HG02840 (cell line): Measurements from ENCODE around the gene ST3GAL2.
"Not testable (repeated sequence)": the region's sequence is repeated elsewhere in the genome, so short reads cannot be mapped to it uniquely, and the experiment has no call there.

Experiments
- ATAC-seq: cut with Tn5 transposase; IDR thresholded peaks from one replicate; pipeline ENCODE4 v1.9.1; 2021; ENCODE audit warnings: mild to moderate bottlenecking, moderate library complexity, moderate number of reproducible peaks; ENCODE audit not compliant: unreplicated experiment, low FRiP score

The ST3GAL2 gene

GRCh38 chr16:70391881-70392481 is 46.9 kb downstream of the ST3GAL2 start:
- ATAC-seq = no peak

DNA sequence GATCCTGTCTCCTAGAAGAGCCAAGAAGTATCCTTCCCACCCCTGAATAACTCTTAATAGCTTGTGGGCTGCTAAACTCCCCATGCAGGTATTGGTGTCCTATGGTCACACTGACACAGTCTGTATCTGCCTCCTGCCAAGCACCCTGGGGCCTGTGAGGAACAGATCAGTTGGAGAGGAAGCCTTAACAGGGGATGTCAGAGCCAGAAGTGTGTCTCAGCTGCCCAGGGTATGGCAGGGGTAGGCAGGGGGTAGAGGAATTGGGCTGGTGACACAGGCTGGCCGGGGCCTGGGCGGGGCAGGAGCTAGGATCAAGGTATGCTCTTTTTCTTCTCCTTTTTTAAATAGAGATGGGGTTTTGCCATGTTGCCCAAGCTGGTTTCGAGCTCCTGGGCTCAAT is 47.5 kb downstream of the ST3GAL2 start:
- ATAC-seq = no peak

DNA sequence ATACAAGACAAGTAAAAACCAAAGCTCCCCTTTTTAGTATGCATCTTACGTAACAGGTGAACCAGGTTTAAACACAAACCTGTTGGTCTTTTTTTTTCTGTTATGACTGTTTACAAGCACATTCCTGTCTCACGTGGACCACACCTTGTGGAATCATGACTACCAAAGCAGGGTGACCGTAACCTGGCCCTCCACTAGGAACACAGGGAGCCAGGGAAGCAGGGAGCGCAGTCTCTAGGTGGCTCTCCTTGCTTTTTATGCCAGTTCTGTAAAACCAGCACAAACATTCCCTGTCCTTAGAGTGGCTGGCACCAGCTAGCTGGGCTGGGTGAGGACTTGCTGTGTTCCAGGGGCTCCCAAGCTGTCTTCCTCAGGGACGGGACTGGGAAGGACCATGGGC is 48.1 kb downstream of the ST3GAL2 start:
- no peak for ATAC-seq

- ATAC-seq = no peak
These were observed 50.8 kb downstream of the ST3GAL2 start for GRCh38 chr16:70388006-70388680.

DNA sequence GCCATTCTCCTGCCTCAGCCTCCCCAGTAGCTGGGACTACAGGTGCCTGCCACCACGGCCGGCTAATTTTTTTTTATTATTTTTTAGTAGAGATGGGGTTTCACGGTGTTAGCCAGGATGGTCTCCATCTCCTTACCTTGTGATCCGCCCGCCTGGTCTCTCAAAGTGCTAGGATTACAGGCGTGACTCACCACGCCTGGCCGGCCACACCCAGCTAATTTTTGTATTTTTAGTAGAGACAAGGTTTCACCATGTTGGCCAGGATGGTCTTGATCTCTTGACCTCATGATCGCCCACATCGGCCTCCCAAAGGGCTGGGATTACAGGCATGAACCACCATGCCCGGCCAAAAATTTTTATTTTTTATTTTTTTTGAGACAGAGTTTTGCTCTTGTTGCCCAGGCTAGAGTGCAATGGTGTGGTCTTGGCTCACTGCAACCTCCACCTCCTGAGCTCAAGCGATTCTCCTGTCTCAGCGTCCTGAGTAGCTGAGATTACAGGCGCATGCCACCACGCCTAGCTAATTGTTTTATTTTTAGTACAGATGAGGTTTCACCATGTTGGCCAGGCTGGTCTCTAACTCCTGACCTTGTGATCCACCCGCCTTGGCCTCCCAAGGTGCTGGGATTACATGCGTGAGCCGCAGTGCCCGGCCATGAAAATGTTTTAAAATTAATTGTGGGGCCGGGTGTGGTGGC is 52.5 kb downstream of the ST3GAL2 start:
- ATAC-seq = not testable (repeated sequence)

DNA sequence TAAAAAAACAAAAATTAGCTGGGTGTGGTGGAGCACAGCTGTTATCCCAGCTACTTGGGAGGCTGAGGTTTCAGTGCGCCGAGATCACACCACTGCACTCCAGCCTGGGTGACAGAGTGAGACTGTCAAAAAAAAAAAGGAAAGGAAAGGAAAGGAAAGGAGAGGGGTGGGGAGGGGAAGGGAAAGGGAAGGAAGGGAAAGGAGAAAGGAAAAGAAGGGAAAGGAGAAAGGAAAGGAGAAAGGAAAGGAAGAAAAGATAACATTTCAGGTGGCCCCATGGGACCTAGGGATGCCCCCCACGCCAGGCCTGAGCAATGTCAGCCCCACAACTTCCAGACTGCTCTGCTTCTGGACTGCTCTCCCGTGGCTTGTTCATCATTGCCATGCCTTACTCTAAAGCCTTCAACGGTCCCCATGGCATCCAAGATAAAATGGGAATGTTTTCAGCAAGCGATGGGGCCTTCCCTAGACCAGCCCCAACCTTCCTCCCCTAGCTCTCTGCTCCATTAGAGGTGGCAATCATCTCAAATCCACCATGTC is 55.4 kb downstream of the ST3GAL2 start:
- no peak for ATAC-seq

- no peak for ATAC-seq
These were observed 57.1 kb downstream of the ST3GAL2 start for GRCh38 chr16:70381604-70382342.

DNA sequence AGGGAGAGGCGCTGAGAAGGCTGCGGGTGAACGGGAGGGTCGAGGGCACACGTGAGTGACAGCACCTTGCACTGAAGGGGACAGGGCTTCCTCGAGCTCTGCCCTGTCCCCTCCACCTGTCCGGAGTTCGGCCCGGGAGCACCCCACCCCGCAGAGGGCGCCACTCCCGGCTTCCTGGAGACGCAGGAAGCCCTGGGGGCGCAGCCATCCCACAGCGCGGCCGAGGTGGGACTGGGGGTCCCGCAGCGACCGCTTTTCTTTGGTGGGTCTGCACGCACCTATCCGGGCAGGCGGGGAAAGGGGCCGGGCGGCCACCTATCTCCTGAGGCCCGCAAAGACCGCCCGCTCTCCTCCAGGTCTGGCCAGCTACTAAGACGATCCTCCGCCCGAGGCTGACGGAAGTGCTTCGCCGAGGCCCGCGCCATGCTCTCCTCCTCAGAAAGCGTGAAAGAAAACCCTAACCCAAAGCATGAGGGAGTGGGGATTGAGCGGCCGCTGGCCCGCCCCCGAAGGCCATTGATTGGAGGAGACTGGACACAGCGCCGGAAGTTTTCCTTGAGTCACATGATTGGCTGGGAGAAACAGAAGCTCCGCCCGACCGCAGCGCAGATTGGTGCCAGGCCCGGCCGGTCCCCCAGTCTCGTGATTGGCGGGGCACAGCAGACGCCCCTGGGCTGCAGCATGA is 57.8 kb downstream of the ST3GAL2 start:
- ATAC-seq = peak; percentile 89

DNA sequence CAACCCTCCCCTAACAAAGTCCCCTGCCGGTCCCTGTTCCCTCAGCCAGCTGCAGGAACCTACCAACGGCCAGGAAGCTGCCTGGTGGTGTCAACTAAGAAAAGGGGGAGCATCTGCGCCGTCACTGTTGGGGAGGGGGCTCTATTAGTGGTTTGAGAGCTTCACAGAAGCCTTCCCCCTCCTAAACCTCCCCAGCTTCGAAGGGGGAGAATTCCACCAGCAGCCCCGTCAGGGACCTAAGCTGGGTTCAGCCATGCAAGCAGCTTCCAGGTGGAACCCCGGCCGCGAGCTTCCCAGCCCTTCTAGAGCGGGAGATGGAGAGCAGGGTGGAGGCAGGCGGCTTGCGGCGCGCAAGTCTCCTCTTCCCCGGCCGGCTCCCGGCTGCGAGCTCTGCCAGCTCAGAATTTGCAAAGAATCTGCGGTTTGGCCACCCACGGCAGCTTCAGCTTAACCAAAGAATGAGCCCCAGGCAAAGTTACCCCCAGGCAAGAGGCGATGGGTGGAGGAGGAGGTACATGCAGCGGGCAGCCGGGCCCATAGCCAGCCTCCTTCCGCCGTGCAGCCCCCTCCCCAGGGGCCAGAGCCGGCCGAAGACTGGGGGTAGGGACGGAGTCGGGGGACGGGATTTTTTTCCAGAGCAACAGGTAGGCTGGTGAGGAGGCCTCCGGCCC is 58.5 kb downstream of the ST3GAL2 start:
- peak; percentile 11 for ATAC-seq

GRCh38 chr16:70378869-70379493 is 59.9 kb downstream of the ST3GAL2 start:
- no peak for ATAC-seq

DNA sequence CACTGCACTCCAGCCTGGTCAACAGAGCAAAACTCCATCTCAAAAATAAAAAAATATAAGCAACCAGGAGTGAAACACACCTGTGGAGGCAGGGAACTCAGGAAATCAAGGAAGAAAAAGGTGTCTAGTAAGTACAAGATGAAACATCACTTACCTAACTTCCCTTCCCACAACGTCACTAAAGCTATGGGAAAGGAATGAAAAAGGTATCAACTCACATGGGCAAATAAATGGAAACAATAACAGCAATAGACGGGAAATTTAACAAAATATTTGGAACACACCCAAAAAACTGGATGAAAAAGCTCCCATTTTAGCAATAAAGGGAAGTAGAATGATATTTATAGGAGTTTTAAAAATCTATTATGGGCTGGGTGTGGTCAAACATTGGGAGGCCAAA is 61.1 kb downstream of the ST3GAL2 start:
- ATAC-seq = no peak

- ATAC-seq = no peak
These were observed 63.0 kb downstream of the ST3GAL2 start for GRCh38 chr16:70375636-70376611.

DNA sequence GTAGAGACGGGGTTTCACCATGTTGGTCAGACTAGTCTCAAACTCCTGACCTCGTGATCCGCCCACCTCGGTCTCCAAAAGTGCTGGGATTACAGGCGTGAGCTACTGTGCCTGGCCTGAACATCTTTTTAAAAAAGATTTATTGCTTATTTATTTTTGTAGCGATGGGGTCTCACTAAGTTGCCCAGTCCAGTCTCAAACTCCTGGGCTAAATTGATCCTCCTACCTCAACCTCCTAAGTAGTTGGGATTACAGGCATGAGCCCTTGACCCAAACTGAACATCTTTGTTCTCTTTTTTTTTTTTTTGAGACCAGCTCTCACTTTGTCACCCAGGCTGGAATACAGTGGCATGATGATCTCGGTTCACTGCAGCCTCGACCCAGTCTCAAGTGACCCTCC is 64.7 kb downstream of the ST3GAL2 start:
- ATAC-seq = no peak

DNA sequence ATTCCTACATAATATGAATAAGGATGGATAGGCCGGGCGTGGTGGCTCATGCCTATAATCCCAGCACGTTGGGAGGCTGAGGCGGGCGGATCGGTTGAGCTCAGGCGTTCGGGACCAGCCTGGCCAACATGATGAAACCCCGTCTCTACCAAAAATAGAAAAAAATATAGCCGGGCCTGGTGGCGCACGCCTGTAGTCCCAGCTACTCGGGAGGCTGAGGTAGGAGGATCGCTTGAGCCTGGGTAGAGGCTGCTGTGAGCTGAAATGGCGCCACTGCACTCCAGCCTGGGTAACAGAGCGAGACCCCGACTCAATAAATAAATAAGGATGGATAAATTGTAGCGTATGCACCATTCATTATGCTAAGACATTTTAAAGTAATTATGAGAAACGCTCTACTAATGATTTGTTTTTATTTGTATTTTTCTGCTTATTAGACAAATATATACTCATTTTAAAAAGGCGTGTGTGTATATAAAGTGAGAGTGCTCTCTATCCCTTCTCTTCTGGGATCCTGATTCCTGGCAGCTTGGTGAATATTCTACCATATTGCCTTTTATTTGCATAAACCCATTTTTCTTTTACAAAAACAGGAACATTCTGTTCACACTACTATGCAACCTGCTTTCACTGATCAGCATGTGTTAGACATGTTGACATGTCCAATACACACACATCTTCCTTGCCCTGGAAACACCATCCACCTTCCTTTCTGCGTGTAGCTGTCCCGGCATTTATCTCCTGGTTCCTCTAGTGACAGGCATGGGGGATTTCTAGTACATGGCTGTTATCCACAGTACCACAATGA is 65.8 kb downstream of the ST3GAL2 start:
- no peak for ATAC-seq

- ATAC-seq = no peak
These were observed 68.0 kb downstream of the ST3GAL2 start for GRCh38 chr16:70370924-70371323.

GRCh38 chr16:70370145-70370544 is 68.8 kb downstream of the ST3GAL2 start:
- not testable (repeated sequence) for ATAC-seq

DNA sequence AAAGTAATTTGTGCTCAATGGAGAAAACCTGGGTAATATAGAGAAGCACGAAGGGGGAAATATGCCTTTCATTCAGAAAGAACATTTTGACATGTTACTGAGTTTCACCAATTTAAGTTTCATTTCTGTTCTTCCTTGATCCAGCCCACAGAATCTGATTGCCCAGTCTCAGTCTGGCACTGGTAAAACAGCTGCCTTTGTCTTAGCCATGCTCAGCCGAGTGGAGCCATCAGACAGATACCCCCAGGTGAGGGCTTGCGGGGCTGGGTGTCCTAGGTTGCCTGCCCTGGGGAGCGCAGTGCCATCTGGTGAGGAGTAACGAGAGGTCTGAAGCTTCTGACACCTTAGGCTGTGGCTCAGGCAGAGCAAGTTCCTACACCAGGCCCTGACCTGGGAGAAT is 74.5 kb downstream of the ST3GAL2 start:
- ATAC-seq = no peak
